IMR-90 (cell line): ENCODE data around the gene FBRSL1.

Source experiments
- CEBPB ChIP-seq: IDR thresholded peaks from 2 replicates; pipeline ENCODE4 v1.6.1; 2012; ENCODE audit warnings: low read depth, low read length, improper control_type of control experiment
- CTCF ChIP-seq: conservative IDR thresholded peaks from 2 replicates; pipeline ENCODE4 v1.5.1; 2012; ENCODE audit warnings: mild to moderate bottlenecking, low read depth, low read length, improper control_type of control experiment
- MAFK ChIP-seq: IDR thresholded peaks from 2 replicates; pipeline ENCODE4 v1.6.1; 2012; ENCODE audit warnings: low read depth, low read length, improper control_type of control experiment
- MXI1 ChIP-seq: IDR thresholded peaks from 2 replicates; pipeline ENCODE4 v1.6.1; 2012; ENCODE audit warnings: low read depth, mild to moderate bottlenecking, low read length, moderate library complexity, borderline replicate concordance
- POLR2A ChIP-seq: IDR thresholded peaks from 2 replicates; pipeline ENCODE4 v1.6.1; 2012; ENCODE audit warnings: mild to moderate bottlenecking, low read depth, low read length
- RCOR1 ChIP-seq: IDR thresholded peaks from 2 replicates; pipeline ENCODE4 v1.6.1; 2012; ENCODE audit warnings: mild to moderate bottlenecking, low read length, improper control_type of control experiment; ENCODE audit not compliant: insufficient replicate concordance

GRCh38 chr12:132534076-132534475, 44.1 kb downstream of the FBRSL1 start:
- TF ChIP-seq MXI1 = no peak
- TF ChIP-seq POLR2A = no peak
- no peak for TF ChIP-seq CTCF
- no peak for TF ChIP-seq RCOR1
- TF ChIP-seq MAFK = no peak
- TF ChIP-seq CEBPB = no peak
